Measurements from ENCODE around the gene CCR5AS.

DNA sequence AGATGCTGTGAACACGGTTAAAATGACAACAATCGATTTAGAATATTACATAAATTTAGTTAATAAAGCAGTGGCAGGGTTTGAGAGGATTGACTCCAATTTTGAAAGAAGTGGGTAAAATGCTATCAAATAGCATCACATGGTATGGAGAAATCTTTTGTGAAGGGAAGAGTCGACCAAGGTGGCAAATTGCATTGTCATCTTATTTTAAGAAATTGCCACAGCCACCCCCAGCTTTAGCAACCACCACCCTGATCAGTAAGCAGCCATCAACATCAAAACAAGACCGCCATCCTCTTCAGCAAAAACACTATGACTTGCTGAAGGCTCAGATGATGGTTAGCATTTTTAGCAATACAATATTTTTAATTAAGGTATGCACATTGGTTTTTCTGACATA is 41.8 kb downstream of the CCR5AS start:
- no peak for TF ChIP-seq POLR2A (IDR thresholded peaks at IDR 0.05)
- TF ChIP-seq, protein P1, sequence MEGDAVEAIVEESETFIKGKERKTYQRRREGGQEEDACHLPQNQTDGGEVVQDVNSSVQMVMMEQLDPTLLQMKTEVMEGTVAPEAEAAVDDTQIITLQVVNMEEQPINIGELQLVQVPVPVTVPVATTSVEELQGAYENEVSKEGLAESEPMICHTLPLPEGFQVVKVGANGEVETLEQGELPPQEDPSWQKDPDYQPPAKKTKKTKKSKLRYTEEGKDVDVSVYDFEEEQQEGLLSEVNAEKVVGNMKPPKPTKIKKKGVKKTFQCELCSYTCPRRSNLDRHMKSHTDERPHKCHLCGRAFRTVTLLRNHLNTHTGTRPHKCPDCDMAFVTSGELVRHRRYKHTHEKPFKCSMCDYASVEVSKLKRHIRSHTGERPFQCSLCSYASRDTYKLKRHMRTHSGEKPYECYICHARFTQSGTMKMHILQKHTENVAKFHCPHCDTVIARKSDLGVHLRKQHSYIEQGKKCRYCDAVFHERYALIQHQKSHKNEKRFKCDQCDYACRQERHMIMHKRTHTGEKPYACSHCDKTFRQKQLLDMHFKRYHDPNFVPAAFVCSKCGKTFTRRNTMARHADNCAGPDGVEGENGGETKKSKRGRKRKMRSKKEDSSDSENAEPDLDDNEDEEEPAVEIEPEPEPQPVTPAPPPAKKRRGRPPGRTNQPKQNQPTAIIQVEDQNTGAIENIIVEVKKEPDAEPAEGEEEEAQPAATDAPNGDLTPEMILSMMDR (IDR thresholded peaks at IDR 0.05) = no peak

Data from vagina (tissue), 2 donors.